Breast epithelium (tissue), 3 donors: ENCODE results near the gene PTCD2.

ENCODE experiments used
- POLR2A ChIP-seq: fragments of 450-650 bp; IDR thresholded peaks from one replicate; pipeline ENCODE4 v1.6.1; 2016; ENCODE audit warnings: antibody characterized with exemption, mild to moderate bottlenecking, moderate library complexity
- POLR2AphosphoS5 ChIP-seq, 3 donors: sonication (generic); formaldehyde crosslinking; IDR thresholded peaks; one replicate each; pipeline ENCODE4 v1.6.1; 2017; ENCODE audit warnings: antibody characterized with exemption in 3 of 3
- TF ChIP-seq, protein P1 (sequence below), 3 donors: fragments of 450-650 bp; IDR thresholded peaks; one replicate each; pipeline ENCODE4 v1.5.1; 2016 to 2017; ENCODE audit warnings: antibody characterized with exemption in 3 of 3, mild to moderate bottlenecking in 3 of 3, moderate library complexity in 3 of 3

DNA sequence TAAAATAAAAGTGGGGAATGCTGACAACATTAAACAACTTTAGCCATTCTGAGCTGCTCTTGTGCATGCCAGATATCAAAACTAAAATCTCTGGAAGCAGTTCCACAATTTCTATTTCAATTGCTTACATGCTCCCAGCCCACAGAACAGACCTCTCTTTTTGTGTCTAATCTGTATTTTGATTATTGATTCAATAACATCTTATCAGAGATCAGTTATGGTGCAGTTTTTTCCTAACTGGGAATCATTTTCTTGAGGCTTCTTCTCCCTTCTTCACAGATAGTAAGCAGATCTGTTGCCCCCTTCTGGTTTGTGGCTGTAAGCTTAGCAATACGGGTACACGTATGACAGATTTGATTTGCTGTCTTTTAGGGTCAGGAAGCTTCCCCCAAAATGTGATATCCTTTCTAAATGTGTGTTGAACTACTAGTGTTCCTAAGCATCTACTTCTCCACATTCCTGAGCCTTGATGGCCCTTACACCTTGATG lies 39.5 kb upstream of the PTCD2 start:
- TF ChIP-seq, protein P1, sequence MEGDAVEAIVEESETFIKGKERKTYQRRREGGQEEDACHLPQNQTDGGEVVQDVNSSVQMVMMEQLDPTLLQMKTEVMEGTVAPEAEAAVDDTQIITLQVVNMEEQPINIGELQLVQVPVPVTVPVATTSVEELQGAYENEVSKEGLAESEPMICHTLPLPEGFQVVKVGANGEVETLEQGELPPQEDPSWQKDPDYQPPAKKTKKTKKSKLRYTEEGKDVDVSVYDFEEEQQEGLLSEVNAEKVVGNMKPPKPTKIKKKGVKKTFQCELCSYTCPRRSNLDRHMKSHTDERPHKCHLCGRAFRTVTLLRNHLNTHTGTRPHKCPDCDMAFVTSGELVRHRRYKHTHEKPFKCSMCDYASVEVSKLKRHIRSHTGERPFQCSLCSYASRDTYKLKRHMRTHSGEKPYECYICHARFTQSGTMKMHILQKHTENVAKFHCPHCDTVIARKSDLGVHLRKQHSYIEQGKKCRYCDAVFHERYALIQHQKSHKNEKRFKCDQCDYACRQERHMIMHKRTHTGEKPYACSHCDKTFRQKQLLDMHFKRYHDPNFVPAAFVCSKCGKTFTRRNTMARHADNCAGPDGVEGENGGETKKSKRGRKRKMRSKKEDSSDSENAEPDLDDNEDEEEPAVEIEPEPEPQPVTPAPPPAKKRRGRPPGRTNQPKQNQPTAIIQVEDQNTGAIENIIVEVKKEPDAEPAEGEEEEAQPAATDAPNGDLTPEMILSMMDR (IDR thresholded peaks at IDR 0.05) = peak in 1 of 3 donors; percentile 16
- TF ChIP-seq POLR2A (no peak), POLR2AphosphoS5 (IDR thresholded peaks at IDR 0.05) (no peak)
